DMS 273 treated with DMSO at 0.1 percent for 48 hours (cell line): ENCODE results near the gene CSGALNACT2.

Experiments
- DNase-seq: peaks from one replicate; lab custom pipeline; 2025; lab: John Stamatoyannopoulos, UW

CSGALNACT2 gene

DNA sequence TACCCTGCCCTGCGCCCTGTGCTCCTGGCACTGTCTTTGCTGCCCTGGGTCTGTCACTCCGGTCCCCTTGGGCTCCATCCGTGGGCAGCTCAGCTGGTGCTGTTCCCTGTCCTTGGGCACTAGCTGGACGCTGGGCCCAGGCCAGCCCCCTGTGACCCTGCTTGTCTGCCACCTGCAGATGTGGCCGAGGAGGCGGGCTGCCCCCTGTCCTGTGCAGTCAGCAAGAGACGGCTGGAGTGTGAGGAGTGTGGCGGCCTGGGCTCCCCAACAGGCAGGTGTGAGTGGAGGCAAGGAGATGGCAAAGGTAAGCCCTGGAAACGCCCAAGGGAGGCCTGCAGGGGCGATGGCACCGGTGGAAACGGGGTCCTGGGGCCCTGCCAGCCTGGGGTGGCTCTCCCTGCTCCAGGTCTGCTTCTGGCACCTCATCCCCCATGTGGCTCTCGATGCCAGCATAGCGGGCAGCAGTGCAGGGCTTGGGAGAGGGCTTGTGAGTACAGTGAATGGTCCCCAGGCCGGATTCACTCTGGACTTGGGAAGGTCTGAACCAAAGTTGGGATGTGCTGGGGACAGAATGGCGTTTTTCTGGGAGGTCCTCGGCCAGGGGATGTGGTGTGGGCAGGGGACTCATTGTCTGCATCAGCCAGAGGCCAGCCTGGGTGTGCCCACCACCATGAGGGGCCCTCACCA is 26.2 kb upstream of the CSGALNACT2 start:
- no peak for DNase-seq

DNA sequence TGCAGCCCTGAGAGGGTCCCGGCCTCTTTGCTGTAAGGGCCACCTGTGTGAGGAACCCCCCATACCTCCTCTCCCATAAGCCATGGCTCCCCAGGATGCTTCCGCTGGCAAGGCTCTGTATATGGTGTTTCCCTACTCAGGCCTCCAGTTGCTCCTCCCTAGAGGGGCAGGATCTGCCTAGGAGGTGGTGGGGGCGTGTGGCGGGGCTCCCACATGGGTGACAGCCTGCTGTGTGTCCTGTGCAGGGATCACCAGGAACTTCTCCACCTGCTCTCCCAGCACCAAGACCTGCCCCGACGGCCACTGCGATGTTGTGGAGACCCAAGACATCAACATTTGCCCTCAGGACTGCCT is 25.7 kb upstream of the CSGALNACT2 start:
- no peak for DNase-seq

DNA sequence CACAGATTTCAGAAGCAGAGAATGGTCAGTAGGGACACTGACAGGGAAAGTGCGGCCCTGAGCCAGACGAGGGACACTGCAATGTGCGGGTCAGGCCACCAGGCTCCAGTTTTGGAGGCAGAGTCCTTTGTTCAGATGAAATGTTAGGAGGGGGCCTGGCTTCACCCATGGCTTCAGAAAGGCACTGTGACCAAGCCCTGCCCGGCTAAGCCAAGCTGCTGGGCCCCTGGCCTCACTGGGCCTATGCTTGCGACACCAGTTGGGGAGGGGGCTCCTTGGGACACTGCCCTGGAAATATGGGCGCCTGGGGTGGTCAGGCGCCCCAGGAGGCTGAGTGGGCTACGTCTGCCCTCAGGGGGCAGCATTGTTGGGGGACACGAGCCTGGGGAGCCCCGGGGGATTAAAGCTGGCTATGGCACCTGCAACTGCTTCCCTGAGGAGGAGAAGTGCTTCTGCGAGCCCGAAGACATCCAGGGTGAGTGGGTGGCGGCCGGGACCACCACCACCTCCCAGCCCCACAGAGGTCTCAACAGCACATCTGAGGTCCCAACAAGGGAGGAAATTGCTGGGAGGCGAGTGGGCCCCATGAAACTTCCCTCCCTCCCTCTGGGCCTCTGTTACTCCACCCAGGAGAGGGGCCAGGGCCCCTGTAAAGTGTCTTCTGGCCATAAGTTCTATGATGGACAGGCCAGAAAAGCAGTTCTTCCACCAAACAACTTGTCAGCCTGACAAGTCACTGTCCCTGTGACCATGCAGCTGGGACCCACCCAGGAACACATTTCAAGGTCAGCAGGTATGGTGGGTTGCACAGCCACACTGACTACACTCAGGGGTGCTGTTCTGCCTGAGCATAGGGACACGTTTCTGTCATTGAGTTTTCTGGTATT is 24.8 kb upstream of the CSGALNACT2 start:
- no peak for DNase-seq

DNA sequence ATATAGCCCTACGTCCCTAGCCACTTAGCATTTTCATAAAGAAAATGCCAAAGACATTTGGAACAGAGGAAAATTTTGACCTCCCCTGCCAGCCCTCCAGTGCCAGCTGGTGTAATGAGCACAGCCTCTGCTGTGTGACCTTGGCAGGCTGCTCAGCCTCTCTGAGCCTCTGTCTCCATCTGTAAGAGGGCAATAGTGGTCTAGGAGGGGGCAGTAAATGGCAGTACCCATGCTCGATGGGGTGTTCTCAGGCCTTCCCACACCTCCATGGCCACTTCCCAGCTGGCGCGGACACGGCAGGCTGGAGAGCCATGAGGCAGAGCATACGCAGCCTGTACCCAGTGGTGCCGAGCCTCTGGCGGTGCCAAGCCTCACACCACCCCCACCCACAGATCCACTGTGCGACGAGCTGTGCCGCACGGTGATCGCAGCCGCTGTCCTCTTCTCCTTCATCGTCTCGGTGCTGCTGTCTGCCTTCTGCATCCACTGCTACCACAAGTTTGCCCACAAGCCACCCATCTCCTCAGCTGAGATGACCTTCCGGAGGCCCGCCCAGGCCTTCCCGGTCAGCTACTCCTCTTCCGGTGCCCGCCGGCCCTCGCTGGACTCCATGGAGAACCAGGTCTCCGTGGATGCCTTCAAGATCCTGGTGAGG is 24.0 kb upstream of the CSGALNACT2 start:
- DNase-seq, result no peak

DNA sequence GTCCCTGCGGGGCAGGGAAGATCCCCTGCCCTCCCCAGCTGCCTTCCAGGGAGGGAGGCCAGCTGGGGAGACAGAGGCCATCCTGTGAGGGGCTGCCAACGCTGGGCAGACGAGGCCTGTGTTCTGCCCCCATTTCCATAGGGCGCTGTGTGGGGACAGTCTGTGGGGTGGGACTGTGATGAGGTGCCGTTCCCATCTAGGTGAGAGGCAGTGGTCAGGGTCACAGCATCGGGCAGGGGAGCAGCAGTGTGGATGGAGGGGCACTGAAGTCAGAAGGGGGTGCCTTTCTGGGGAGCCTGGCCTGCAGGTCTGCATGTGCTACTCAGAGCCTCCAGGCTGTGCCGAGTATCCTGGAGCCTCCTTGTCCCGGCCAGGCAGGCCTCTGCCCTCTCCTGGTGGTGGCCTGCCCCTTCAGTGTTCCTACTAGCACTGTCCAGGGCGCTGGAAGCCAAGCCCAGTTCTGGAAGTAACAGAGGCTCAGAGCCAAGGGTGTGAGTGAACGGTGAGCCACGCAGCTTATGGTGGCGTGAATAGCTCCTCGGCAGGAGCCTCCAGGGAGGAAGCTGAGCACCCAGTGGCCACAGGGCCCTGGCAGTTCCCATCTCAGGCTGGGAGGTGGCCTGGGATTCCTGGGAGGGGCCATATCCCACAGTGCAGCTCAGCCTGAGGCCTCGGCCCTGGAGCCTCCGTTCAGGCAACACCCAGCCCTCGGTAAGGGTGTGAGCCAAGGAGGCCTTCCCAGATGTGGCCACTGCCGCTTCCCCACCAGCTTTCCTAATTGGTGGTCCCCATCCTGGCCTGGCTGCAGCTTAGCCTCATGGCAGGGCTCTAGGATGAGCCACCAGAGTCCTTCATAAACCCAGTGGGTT is 23.3 kb upstream of the CSGALNACT2 start:
- no peak for DNase-seq

DNA sequence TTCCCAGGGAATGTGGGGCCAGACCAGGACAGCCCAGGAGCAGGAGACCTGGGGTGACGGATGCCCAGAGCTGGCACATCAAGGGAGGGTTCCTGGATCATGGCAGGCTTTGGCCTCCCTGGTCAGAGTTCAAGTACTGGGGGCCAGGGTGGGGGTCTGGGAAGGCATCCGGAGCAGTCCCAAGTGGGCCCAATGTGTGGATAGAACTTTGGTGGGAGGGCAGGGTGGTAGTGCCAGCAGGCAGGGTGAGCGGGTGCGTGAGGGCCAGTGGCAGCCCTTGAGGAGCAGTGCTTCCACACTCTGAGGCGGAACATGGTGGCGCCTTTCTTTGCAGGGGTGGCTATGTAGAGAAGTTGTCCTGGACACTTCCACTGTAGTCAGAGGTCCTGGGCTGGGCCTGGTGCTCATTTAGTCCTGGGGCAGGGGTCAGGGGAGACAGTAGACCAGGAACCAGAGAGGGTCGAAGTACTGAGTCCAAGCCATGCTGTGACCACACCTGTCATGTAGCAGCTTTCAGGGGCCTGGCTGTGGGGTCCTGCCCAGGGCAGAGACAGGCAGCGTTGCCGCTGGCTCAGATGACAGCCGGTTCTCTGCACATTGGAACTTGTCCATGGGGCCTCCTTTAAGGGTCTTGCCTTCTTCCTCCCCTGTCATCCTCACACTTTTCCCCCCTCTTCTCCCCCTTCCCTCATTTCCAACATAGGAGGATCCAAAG is 22.2 kb upstream of the CSGALNACT2 start:
- DNase-seq, result no peak

DNA sequence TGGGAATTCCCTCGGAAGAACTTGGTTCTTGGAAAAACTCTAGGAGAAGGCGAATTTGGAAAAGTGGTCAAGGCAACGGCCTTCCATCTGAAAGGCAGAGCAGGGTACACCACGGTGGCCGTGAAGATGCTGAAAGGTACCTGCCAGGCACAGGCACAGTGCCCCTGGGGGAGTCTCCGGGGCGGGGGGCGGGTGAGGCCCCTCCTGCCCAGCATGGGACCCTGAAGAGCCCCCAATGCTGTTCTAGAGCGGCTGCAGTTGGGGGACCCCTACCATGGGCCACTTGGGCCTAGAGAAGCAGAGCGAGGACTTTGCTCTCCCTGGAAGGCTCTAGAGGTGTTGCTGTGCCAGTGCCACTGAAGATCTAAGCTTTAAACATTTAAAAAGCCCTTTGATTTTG is 21.6 kb upstream of the CSGALNACT2 start:
- DNase-seq, result no peak

DNA sequence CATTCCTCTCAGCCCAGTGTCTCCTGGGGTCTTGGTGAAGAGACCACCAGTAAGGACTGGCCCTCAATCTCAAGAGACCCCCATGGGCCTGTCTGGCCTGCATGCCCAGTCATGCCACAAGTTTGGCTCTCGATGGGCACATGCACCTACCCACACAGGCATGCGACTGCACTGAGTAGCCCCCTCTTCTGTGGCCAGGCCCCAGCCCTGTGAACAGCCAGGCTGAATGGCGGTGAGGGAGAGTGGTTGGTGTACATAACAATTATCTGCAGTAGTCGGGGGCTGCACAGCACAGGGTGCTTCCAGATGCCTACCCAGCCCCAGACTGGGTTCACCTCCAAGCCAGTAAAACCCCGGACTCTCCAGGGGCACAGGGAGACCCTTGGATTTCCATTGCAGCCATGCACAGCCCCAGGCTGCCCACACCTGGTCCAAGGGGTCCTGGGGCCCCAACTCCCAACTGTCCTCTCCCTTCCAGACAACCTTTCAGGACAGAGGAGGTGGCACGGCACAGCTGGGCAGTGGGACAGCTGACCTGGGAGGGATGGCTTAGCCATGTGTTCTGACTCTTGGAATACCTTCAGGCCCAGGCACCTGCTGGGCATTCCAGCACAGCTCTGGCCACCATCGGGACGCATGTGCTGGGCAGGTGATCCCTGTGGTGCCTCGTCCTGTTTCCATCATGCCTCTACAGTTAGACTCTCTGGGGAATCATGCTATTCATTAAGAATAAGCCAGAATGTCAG is 21.0 kb upstream of the CSGALNACT2 start:
- DNase-seq, result no peak

DNA sequence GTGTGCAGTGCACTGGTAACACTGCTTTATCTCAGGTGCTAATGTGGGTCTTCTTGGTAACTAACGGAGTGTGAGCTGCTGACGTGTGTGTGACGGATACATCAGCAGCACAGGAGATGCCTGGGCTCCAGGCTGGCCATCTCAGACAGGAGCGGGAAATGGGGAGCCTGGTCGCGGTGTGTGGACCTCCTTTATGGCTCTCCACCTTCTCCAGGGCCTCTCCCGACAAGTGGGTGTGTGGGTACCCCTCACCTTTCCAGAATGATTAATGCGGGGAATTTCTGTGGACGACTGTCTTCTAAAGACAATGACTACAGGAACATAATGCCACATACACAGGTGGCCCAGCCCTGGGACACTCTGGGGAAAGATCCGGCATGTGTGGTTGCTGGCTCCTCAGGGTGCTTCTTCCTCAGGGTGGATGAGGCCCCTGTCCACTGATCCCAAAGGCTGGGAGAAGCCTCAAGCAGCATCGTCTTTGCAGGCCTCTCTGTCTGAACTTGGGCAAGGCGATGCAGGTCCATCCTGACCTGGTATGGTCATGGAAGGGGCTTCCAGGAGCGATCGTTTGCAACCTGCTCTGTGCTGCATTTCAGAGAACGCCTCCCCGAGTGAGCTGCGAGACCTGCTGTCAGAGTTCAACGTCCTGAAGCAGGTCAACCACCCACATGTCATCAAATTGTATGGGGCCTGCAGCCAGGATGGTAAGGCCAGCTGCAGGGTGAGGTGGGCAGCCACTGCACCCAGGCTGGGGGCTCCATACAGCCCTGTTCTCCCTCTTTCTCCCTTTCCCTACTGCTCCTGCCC is 20.3 kb upstream of the CSGALNACT2 start:
- no peak for DNase-seq

DNA sequence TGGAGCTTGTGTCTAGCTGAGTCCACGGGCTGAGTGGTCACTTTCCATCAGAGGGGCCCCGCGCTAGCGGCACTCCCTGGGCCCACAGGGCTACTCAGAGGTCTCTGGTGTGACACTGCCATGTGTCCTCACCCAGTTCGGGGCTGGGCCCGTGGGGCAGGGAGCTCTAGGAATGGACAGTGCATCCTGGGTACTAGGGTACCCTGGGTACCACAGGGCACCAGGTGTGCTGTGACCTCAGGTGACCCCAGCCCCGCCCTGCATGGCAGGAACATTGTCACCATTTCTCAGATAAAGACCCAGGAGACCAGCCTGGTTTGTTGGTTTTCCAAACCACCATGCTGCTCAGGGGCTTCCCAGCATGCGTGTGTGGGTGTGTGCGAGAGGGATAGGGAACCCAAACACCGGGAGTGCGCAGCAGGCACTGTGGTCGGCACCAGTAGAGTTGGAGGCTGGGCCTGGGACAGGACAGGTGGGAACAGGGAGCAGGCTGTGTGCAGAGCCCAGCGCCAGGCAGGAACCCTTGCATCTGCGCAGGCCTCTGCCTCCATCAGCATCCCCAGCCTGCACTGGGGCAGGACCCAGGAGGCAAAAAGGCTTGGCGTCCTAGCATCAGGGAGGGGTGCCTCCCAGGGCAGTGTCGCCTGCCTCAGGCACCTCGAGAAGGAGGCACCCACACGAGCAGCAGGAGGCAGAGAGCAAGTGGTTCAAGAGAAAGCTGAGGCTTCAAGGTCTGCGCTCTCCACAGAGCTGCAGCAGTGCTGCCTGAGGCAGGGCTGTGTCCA is 19.4 kb upstream of the CSGALNACT2 start:
- no peak for DNase-seq

DNA sequence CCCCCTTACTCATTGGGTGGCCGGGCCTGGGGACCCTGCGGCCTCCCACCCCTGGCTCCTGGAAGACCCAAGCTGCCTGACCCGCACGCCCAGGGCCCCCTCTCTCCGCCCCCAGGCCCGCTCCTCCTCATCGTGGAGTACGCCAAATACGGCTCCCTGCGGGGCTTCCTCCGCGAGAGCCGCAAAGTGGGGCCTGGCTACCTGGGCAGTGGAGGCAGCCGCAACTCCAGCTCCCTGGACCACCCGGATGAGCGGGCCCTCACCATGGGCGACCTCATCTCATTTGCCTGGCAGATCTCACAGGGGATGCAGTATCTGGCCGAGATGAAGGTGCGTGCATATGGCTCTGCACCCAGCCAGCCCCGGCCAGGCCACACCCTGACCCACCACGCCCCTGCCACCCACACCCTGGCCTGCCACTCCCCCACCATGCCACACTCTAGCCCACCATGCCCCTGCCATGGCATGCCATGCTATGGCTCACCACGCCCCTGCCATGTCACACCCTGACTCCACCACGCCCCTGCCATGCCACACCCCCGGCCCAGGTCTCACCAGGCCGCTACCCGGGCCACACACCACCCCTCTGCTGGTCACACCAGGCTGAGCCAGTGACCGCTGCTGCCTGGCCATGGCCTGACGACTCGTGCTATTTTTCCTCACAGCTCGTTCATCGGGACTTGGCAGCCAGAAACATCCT is 18.7 kb upstream of the CSGALNACT2 start:
- DNase-seq, result no peak

DNA sequence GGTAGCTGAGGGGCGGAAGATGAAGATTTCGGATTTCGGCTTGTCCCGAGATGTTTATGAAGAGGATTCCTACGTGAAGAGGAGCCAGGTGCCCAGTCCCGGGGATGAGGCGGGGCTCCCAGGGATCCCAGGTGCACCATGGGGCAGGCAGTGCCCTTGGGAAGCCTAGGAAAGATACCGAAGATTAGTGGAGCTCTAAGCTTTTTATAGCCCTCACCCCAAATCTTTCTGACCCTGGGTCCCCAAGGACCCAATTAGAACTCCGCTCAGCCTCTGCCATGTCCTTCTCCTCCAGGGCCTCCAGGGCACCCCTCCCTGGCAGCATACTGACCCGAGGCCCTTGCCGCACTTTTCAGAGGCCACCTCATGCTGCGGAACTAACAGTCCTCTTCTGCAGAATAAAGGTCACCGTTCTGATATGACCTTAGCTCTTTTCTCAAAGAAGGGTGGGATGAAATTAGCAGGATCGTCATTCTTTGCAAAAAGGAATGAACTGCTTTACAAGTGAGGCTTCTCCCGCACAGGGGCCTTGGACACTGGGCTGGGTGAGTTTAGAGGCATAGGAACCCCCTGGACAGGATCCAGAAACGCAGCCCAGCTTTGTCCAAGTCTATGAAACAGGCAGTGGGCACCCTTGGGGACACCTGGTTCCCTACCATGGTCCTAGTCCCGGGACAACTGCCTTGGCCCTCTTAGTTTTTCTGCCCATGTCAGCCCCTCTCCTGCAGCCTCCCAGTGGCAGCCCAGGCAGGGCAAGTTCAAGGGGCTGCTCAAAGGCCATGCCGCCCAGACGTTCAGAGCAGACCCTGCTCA is 17.9 kb upstream of the CSGALNACT2 start:
- no peak for DNase-seq

DNA sequence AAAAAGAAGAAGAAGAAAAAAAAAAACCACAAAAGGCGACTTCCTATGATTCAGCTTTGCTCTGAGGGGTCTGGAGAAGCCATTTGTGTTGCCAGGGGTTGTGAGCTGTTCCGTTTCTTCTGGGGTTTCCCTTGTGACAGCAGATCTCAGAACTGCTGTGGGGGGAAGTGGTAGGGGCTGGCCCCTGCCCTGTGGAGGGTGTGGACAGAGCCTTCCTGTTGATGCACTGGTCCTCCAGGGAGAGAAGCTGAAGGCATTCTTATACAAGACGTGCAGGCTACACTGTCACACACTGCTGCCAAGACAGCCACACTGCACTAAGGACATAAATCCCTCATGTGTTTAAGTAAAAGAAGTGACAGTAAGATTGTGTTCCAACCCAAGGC is 17.3 kb upstream of the CSGALNACT2 start:
- DNase-seq, result no peak

DNA sequence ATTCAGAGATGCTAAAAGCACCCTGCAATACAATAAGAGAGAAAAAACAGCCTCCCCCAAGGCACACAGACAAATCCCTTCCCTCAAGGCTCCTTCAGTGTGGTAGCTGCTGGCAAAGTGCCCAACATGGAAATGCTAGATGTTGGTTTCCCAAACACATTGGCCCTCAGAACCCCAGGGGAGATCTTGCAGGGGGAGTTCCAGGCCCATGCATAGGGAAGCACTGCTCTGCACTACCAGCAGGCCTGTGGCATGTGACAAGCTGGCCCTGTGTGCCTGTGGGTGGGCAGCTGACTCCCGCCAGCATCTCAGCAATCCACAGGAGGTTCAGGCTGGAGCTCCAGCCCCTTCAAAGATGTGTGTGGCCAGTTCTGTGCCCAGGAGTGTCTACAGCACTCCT is 16.8 kb upstream of the CSGALNACT2 start:
- DNase-seq, result no peak

DNA sequence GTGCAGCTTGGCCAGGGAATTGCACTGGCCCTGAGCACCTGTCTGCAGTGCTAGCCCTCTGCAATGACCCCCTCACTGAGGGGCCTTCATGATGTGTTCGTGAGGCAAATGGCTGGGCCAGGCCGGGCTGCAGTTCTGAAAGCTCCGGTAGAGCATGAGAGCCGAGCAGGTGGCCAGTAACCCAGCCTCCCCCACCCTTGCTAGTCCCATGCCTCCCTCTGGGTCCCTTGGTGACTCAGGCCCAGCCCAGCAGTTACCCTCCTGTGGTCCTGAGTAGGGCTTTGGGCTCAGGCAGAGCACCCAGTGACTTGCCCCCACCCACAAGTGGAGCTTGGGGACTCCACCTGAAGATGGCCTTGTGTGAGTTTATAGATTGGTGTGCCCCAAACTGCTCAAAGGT is 16.1 kb upstream of the CSGALNACT2 start:
- DNase-seq, result no peak

DNA sequence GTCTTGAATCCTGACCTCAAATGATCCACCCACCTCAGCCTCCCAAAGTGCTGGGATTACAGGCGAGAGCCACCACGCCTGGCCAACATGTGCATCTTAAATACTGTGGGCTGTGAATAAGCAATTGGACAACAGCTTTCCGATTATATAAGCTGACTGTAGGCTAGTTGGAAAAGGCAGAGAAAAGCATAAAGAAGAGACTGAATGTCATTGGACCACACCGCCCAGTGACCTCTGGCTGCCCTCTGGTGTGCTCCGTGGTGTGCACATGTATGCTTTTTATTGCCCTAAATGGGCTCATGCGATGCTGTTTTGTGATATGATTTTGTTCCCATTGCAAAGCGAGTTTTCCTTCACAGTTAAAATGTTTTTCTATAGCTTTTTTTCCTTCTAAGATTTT is 15.4 kb upstream of the CSGALNACT2 start:
- no peak for DNase-seq

DNA sequence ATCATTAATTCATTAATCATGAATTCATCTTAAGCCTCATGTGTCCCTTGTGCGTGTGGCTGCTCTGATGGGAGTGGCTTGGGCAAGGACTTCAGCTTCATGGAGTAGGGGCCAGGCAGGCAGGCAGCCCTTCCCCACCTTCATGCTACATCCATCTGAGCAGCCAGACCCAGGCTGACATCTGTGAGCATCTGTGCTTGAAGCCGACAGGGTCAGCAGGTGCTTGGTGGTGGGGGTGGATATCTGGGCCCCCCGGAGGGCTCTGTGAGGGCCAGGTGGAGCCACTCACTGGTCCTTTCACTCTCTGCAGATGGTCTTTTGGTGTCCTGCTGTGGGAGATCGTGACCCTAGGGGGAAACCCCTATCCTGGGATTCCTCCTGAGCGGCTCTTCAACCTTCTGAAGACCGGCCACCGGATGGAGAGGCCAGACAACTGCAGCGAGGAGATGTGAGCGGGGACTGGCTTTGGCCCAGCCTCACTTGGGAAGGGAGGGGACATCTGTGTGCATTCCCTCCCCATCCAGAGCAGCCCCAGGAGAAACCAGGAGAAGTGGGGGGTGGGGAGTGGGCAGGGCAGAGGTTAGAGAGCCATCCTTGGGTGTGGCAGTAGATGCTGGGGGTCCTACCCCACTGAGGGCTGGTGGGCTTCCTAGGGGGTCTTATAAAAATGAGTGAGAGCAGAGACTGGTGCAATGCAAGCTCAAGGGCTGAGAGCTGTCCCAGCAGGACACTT is 14.7 kb upstream of the CSGALNACT2 start:
- DNase-seq, result no peak
